HG02973 (cell line): ENCODE data around the gene TALDO1.

Experiments
- ATAC-seq: cut with Tn5 transposase; IDR thresholded peaks from one replicate; pipeline ENCODE4 v1.9.1; 2021; ENCODE audit warnings: moderate library complexity; ENCODE audit not compliant: unreplicated experiment

Gene TALDO1

DNA sequence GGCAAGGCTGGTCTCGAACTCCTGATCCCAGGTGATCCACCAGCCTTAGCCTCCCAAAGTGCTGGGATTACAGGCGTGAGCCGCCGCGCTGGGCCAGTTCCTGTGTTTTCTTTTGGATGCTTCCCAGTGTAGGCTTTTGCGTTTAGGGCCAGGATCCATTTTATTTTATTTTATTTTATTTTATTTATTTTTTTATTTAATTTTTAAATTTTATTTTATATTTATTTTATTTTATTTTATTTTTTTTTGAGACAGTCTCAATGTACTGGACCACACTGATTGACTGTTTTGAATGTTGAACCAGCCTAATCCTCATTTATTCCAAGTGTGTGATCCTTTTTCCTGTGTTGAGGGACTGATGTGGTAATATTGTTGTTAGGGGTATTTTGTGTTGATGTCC is 32.8 kb upstream of the TALDO1 start:
- no peak for ATAC-seq

DNA sequence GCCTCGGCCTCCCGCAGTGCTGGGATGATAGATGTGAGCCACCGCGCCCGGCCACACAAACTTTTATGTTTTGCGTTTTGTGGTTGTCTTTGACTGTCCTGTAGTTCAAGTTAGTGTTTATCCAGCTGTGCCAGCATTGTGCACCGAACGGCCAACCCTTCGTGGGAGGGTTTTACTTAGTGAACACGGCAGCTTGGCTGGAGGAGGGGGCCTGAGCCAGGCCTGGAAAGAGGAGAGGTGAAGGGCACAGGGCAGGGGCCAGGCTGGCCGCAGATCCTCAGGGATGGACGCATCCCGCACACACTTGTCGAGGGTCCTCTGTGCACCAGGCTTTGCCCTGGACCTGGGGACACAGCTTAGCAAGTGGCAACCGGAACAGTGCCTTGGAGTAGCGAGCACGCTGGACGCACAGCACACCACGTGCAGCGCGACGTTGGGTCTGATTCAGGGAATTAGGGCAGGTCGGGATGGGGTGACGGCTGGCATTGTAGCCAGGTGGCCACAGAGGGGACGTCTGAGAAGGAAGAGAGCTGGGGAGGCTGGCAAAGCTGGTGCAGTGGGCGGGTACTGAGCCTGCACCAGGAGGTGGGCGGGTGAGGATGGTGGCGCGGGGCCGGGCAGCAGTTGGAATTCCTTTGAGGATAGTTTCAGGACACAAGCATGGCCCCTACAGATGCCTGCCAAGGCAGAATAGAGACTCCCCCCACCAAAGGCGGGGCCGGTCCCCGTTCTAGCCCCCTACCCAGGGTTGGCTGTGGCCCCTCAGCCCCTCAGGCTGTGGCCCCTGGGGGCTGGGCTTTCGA is 27.8 kb upstream of the TALDO1 start:
- no peak for ATAC-seq

- no peak for ATAC-seq
These were observed 27.1 kb upstream of the TALDO1 start for GRCh38 chr11:720017-720641.

DNA sequence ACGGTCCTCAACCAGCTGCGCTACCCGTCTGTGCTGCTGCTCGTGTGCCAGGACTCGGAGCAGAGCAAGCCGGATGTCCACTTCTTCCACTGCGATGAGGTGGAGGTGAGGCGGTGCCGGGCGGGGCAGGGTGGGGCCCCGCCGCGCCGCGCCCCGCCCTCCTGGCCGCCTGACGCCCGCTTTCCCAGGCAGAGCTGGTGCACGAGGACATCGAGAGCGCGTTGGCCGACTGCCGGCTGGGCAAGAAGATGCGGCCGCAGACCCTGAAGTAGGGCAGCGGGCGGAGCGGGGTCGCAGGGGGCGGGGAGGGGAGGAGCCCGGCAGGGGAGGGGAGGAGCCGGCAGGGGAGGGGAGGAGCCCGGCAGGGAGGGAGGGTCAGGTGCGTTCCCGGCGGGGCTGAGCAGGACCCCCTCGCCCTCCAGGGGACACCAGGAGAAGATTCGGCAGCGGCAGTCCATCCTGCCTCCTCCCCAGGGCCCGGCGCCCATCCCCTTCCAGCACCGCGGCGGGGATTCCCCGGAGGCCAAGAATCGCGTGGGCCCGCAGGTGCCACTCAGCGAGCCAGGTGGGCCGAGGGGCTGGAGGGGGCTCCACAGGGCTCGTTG is 26.5 kb upstream of the TALDO1 start:
- no peak for ATAC-seq

GRCh38 chr11:721247-721740 is 26.0 kb upstream of the TALDO1 start:
- ATAC-seq: no peak

DNA sequence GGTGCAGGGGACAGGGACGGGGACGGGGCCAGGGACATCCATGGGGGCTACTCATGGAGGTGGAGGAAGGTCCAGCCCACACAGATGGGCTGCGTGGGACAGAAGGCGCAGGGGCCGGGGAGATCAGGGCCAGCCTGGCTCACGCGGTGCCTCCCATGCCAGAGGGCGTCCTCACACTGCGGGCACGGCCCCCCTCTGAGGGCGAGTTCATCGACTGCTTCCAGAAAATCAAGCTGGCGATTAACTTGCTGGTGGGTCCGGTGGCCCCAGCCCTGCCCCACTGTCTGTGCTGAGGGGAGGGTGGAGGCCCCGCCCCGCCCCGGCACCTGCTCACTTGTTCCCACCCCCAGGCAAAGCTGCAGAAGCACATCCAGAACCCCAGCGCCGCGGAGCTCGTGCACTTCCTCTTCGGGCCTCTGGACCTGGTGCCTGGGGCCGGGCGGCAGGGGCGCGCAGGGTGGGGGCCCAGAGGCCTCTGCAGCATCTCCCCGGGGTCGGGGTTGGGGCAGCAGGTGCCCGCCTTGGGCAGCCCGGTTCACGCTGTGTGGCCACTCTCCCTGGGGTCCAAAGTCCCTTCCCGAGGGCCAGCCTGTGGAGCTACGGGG is 25.4 kb upstream of the TALDO1 start:
- ATAC-seq: no peak

DNA sequence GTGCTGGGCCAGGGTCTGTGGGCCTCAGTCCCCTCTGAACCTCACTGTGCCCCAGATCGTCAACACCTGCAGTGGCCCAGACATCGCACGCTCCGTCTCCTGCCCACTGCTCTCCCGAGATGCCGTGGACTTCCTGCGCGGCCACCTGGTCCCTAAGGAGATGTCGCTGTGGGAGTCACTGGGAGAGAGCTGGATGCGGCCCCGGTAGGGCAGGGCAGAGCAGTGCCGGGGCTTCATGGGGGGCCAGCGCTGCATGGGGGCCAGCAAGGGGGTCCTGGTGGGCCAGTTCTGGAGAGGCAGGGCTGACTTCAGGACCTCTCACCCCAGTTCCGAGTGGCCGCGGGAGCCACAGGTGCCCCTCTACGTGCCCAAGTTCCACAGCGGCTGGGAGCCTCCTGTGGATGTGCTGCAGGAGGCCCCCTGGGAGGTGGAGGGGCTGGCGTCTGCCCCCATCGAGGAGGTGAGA is 24.9 kb upstream of the TALDO1 start:
- no peak for ATAC-seq

DNA sequence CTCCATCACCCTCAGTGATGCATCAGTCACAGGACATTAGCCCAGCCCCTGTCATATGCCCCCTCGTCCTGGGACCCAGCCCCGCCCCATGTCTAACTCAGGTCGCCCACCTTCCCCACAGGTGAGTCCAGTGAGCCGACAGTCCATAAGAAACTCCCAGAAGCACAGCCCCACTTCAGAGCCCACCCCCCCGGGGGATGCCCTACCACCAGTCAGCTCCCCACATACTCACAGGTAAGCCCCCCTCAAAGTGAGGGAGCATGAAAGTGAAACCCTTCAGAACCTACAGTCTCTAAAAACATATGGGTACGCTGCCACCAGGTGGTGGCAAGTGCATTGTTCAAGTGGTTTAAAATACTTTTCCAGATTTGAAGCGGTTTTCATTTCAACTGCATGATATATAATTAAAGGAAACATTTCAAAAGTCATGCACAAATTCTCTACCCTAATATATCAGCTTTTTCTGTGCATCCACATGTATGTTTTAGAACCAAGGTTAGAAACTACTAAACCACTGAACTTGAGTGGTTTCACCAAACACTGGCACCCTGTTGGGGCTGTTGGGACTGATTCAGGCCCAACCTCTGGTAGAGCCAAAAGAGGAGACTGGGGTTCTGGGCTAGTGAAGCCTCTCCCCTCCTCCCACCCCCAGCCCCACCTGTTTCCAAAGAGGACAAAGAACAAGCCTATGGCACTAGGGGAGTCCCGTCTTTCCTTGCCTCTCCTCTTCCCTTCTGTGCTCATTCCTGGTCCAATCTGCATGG is 24.0 kb upstream of the TALDO1 start:
- ATAC-seq: no peak

- ATAC-seq: no peak
These were observed 23.1 kb upstream of the TALDO1 start for GRCh38 chr11:724049-724777.

DNA sequence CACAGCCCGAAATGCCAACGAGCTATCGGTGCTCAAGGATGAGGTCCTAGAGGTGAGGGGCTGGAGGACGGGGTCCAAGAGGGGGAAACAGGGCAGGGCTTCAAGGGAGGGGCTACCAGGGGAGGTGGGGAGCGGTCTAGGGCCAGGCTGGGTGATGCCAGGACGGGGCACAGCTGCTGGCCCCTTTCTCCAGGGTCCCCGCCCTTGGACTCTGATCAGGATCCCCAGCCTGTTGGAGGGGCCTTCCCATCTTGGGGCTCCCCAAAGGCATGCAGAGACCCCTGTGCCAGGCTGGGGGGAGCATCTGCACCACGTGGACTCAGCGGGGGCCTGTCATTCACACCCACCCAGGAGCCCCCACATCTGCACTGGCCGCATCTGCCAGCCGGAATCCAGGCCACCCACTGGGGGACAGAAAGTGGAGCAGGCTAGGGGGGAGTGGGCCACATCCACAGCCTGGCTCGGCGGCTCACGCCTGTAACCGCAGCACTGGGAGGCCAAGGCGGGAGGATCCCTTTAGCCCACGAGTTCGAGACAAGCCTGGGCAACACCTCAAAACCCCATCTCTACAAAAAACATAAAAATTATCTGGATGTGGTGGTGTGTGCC is 22.4 kb upstream of the TALDO1 start:
- no peak for ATAC-seq

DNA sequence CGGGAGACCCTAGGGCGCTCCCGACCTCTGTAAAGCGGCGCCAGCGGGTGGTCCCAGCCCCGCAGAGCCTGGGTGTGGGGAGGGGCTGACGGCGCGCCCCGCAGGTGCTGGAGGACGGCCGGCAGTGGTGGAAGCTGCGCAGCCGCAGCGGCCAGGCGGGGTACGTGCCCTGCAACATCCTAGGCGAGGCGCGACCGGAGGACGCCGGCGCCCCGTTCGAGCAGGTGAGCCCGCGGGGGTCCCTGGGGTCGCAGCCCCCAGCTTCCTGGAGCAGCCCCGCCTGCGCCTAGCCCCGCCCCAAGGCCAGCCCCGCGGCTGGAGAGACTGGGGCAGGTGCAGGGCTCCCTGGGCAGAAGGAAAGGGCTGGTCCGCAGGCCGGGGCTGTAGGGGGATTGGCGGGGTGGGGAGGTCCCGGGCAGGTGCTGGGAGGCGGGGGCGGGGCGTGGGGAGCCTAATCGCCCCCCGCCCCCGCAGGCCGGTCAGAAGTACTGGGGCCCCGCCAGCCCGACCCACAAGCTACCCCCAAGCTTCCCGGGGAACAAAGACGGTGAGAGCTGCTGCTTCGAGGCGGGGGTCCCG is 21.6 kb upstream of the TALDO1 start:
- ATAC-seq: no peak

GRCh38 chr11:726278-727220 is 20.7 kb upstream of the TALDO1 start:
- no peak for ATAC-seq

GRCh38 chr11:727281-727701 is 20.0 kb upstream of the TALDO1 start:
- ATAC-seq: no peak

- no peak for ATAC-seq
These were observed 19.2 kb upstream of the TALDO1 start for GRCh38 chr11:727859-728748.

DNA sequence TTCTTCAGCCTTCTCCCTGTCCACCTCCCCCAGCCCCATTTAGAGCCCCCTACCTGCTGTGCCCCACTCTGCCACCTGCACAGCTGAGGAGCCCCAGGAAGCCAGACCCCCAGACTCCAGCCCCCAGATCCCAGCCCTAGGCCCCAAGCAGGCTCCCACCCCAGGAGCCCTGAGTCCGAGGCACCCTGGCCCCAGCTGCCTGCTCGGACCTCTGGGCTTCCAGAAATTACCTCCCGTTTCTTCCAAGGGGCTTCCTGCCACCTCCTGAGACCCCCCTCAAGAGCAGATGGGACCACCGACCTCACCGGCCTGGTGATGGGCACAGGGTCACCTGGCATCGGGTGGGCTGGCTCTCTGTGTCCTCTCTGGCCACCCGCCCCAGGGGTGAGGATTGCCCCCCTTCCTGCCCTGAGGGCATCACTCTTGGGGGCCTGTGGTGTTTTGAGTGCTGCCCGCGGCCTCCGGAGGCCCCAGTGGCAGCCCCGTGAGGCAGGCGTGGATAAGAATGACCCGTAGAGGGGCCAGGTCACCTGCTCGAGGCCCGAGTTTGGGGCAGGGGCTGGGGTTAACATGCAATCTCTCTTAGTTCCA is 18.3 kb upstream of the TALDO1 start:
- ATAC-seq: no peak

- ATAC-seq: no peak
These were observed 17.7 kb upstream of the TALDO1 start for GRCh38 chr11:729492-730074.
